ENCODE data around the gene ARHGAP22. TPM values are rescaled to one million over a fixed set of nuclear protein-coding genes. Genes with fewer than 3 reads are reported as not detected.

Gene ARHGAP22
- polyA plus RNA-seq, 3 donors, result 1.5 to 7.8 (median 1.9) TPM

DNA sequence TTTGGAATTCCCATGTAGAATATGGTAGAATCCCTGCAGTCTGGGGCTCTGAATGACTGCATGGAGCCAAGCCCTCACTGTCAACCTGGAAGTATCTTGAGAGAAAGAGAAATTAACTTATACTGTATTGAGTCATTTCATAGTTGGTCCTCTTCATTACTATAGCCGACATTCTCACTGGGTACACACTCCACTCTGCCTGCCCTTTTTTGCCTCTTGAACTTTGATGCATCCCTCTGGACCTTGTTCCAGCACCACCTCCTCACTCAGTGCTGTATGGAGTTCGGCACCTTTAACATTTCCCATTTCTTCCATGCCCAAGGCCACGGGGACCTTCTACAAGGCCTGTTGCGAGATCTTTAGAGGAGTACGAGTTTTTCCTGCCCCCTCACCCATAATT lies 4.6 kb upstream of the ARHGAP22 start:
- no peaks in the 10 kb centered on the region for H4K20me1 ChIP-seq (ENCODE audit: insufficient read depth, low read length)
- no peak overlapping the region for H3K4me3 ChIP-seq (replicated peaks in 1 of 3; ENCODE audit: low read depth in 2 of 3, low read length in 3 of 3)
- no peaks in the 10 kb centered on the region for H3K36me3 ChIP-seq (replicated peaks in 1 of 2; ENCODE audit: control insufficient read depth in 1 of 2, insufficient read depth in 2 of 2, low read length in 2 of 2)
- 100% methylated on average over 2 of the region's 5 CpGs for WGBS (ENCODE audit: insufficient coverage)
- Mint-ChIP-seq H3K27ac (peak overlapping the region in 1 of 7 donors; percentile 66), H3K36me3 (peaks cover 0 to 3% of the 10 kb centered on the region in 2 donors), H3K27me3 (ENCODE audit: low read depth in 3 of 3) (peaks cover 1 to 12% (median 2%) of the 10 kb centered on the region in 3 donors), H3K4me3 (no peak overlapping the region), H3K4me1 (peaks cover 55% of the 10 kb centered on the region), H3K9me3 (peaks cover 0 to 3% (median 2%) of the 10 kb centered on the region in 7 donors)
- H3K27ac ChIP-seq (ENCODE audit: low read depth in 1 of 2, low read length in 2 of 2), result no peak overlapping the region
- no peak for DNase-seq
- intact Hi-C loops (cut with micrococcal nuclease), result loop anchor here (5.0 to 10.0 kb wide), 3 partner anchors 45 to 57 kb away; no protein-coding TSS in a partner anchor
- no peak overlapping the region for H2AFZ ChIP-seq (ENCODE audit: insufficient read depth, low read depth, low read length, poor library complexity, severe bottlenecking)
- H3K79me2 ChIP-seq (ENCODE audit: insufficient read depth, low read length), result no peaks in the 10 kb centered on the region
- no peaks in the 10 kb centered on the region for H3K27me3 ChIP-seq (ENCODE audit: control insufficient read depth in 2 of 2, insufficient read depth in 2 of 2, low read length in 2 of 2)
- no peak overlapping the region for H3K9ac ChIP-seq (ENCODE audit: insufficient read depth, low read length, poor library complexity, severe bottlenecking)
- no peaks in the 10 kb centered on the region for H3K9me3 ChIP-seq (replicated peaks in 1 of 2; ENCODE audit: control insufficient read depth in 1 of 2, insufficient read depth in 1 of 2, low read length in 2 of 2)
- H3K4me1 ChIP-seq (ENCODE audit: control insufficient read depth in 1 of 2, insufficient read depth in 2 of 2, low read length in 2 of 2), result peaks cover 49 to 57% of the 10 kb centered on the region in 2 donors
- TF ChIP-seq, protein P1, sequence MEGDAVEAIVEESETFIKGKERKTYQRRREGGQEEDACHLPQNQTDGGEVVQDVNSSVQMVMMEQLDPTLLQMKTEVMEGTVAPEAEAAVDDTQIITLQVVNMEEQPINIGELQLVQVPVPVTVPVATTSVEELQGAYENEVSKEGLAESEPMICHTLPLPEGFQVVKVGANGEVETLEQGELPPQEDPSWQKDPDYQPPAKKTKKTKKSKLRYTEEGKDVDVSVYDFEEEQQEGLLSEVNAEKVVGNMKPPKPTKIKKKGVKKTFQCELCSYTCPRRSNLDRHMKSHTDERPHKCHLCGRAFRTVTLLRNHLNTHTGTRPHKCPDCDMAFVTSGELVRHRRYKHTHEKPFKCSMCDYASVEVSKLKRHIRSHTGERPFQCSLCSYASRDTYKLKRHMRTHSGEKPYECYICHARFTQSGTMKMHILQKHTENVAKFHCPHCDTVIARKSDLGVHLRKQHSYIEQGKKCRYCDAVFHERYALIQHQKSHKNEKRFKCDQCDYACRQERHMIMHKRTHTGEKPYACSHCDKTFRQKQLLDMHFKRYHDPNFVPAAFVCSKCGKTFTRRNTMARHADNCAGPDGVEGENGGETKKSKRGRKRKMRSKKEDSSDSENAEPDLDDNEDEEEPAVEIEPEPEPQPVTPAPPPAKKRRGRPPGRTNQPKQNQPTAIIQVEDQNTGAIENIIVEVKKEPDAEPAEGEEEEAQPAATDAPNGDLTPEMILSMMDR (IDR thresholded peaks at IDR 0.05), result no peak
- no peak overlapping the region for H3K4me2 ChIP-seq (replicated peaks; ENCODE audit: extremely low read depth, low read length, poor library complexity, severe bottlenecking)

DNA sequence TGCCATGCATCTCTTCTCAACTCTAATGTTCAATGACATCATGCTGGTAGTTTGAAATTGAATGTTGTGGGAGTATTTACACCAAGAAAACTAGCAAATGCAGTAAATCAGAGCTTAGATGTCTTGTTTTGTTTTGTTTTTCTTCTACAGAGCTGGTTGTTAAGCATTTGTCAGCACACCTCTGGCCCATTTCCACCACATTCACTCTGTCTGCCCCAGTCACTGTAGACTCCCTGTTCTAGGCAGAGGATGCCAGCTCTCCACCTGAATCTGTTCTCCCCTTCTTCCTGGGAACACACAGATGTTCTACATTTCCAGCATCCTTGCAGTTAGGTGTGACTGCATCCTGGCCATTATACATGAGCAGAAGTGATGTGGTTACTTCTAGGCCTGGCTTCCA lies 4.1 kb upstream of the ARHGAP22 start:
- Mint-ChIP-seq H3K27me3 (ENCODE audit: low read depth in 3 of 3) (peaks cover 4 to 13% (median 5%) of the 10 kb centered on the region in 3 donors), H3K4me1 (peaks cover 60% of the 10 kb centered on the region), H3K27ac (peak overlapping the region in 1 of 7 donors; percentile 81), H3K36me3 (peaks cover 0 to 3% of the 10 kb centered on the region in 2 donors), H3K4me3 (no peak overlapping the region), H3K9me3 (peaks cover 0 to 3% (median 2%) of the 10 kb centered on the region in 7 donors)
- no peak overlapping the region for H3K4me2 ChIP-seq (replicated peaks; ENCODE audit: extremely low read depth, low read length, poor library complexity, severe bottlenecking)
- H3K36me3 ChIP-seq (replicated peaks in 1 of 2; ENCODE audit: control insufficient read depth in 1 of 2, insufficient read depth in 2 of 2, low read length in 2 of 2), result no peaks in the 10 kb centered on the region
- H2AFZ ChIP-seq (ENCODE audit: insufficient read depth, low read depth, low read length, poor library complexity, severe bottlenecking), result no peak overlapping the region
- H4K20me1 ChIP-seq (ENCODE audit: insufficient read depth, low read length), result no peaks in the 10 kb centered on the region
- H3K4me3 ChIP-seq (replicated peaks in 1 of 3; ENCODE audit: low read depth in 2 of 3, low read length in 3 of 3), result no peak overlapping the region
- no peak overlapping the region for H3K9ac ChIP-seq (ENCODE audit: insufficient read depth, low read length, poor library complexity, severe bottlenecking)
- TF ChIP-seq, protein P1 (IDR thresholded peaks at IDR 0.05), result no peak
- H3K79me2 ChIP-seq (ENCODE audit: insufficient read depth, low read length), result no peaks in the 10 kb centered on the region
- peaks cover 54 to 62% of the 10 kb centered on the region in 2 donors for H3K4me1 ChIP-seq (ENCODE audit: control insufficient read depth in 1 of 2, insufficient read depth in 2 of 2, low read length in 2 of 2)
- DNase-seq, result no peak
- intact Hi-C loops (cut with micrococcal nuclease), result loop anchor here (5.0 to 10.0 kb wide), 3 partner anchors 46 to 57 kb away; no protein-coding TSS in a partner anchor
- peaks cover 0 to 2% of the 10 kb centered on the region in 2 donors for H3K27me3 ChIP-seq (ENCODE audit: control insufficient read depth in 2 of 2, insufficient read depth in 2 of 2, low read length in 2 of 2)
- H3K9me3 ChIP-seq (replicated peaks in 1 of 2; ENCODE audit: control insufficient read depth in 1 of 2, insufficient read depth in 1 of 2, low read length in 2 of 2), result no peaks in the 10 kb centered on the region
- no peak overlapping the region for H3K27ac ChIP-seq (ENCODE audit: low read depth in 1 of 2, low read length in 2 of 2)

All from CD14-positive monocyte (primary cell).